NCI-H128 (cell line): ENCODE results near the gene ADGRG2.

Source experiments
- DNase-seq: peaks from one replicate; lab custom pipeline; 2025; ENCODE audit not compliant: unreplicated experiment; lab: John Stamatoyannopoulos, UW

Gene ADGRG2

GRCh38 chrX:18956303-18957032 lies 165.8 kb downstream of the ADGRG2 start:
- no peak for DNase-seq

- DNase-seq: no peak
Measured at GRCh38 chrX:18955676-18956075, 166.6 kb downstream of the ADGRG2 start.

DNA sequence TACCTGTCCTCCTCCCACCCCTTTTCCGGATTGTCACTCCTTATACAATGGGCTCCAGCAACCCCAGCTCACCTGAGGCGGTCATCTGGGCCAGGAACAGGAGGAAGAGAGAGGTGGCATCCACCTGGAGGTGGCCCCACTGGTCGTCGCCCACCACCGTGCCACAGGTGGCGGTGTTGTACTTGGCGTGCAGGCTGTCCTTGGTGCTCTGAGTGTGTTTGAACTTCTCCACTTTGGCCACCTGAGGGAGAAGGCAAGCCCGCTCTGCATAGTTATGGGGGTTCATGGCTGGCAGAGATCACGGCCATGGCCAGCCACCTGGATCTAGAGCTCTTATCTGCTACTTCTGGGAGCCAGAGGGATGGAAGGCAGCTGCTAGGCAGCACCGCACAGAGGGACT lies 171.2 kb downstream of the ADGRG2 start:
- DNase-seq: no peak

DNA sequence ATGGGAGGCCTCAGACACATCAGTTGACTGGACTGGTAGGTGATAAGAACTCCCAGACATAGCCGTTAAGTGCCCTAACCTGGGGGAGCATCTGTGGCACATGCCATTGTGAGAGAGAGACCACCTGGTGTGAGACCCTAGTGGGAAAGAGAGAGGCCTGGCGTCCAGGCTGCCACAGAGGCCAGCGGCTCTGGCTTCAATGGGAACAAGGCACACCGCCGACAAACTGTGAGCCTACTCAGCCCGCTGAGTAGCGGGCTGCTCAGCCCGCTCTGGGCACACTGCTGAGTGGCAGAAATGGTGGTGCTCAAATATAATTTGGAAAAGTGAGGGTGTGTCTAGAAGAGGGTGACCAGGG lies 172.3 kb downstream of the ADGRG2 start:
- DNase-seq: no peak

GRCh38 chrX:18949291-18949943 lies 172.9 kb downstream of the ADGRG2 start:
- no peak for DNase-seq

- DNase-seq: no peak
Measured at GRCh38 chrX:18946611-18947010, 175.7 kb downstream of the ADGRG2 start.

DNA sequence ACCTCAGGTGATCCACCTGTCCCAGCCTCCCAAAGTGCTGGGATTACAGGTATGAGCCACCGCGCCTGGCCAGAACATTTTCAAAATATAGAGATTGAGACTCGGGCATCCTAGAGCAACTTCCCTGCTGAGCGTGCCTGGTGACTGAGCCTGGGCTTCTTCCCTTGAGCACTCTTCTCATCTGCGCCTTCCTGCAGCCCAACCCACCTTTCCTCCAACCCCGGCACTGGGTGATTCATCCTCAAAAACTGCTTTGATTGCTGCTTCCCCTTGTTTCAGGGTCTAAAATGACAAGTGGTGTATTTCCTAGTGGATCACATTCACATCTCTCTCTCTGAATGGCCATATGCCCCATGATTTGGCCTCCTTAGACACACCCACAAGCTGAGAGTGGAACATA lies 176.1 kb downstream of the ADGRG2 start:
- DNase-seq: no peak

DNA sequence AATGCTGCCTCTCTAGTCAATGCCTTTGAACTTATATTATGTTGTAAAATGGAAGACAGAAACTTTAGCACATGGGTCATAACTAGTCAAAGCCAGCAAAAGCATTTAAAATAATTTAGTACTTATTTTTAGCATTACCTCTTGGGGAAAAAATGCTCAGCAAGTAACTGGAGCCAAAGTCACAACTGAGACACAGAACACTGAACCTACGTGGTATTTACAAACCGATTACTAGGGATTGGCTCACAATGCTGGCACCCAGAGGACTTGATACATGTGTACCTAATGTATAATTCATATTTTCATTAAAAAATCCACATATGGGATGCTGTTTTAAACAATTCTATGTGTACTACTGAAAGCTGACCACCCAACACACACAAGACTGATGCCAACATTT lies 176.8 kb downstream of the ADGRG2 start:
- DNase-seq: no peak

- DNase-seq: no peak
Measured at GRCh38 chrX:18944482-18944881, 177.8 kb downstream of the ADGRG2 start.

DNA sequence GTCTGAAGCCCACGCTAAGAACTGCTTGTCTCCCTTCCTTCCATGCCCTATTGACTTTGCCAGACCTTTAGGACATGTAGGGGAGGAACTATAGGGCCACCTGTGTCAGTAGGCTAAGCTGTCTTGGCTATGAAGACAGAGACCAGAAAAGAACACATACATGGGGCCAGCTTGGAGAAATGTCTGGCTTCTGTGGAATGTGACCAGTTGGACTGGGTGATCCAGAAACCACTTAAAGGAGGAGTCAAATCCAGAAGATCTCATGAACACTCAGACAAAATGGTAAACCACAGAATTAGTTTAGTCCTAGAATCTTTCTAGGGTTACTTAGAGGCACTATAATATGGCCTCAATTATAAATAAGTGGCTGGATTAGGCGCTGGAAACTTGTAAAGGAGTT lies 180.4 kb downstream of the ADGRG2 start:
- DNase-seq: no peak
